Measurements from ENCODE around the gene RNASE7.

Gene RNASE7

GRCh38 chr14:21043974-21044618 is 1.9 kb downstream of the RNASE7 start:
- DNase-seq: peak; percentile 86

DNA sequence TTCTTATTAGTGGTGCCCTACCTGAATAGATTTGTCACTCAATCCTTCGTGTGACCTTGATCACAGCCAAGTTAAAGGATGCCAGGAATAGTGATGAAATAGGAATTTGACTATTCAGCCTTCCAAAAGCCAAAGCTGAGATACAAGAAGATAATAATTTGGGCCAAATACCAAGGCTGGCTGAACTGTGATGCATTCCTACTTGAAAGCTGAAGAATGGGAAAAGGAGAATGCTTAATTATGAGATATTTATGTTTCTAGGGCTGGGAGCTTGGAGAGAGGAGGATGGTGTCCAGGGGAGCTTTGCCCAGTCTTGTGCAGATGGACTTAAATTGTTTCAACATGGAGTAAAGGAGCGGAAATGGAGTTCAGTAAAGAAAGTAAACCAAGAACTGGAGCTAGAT is 5.2 kb downstream of the RNASE7 start:
- no peak for DNase-seq

GRCh38 chr14:21048638-21049037 is 6.5 kb downstream of the RNASE7 start:
- DNase-seq: no peak

DNA sequence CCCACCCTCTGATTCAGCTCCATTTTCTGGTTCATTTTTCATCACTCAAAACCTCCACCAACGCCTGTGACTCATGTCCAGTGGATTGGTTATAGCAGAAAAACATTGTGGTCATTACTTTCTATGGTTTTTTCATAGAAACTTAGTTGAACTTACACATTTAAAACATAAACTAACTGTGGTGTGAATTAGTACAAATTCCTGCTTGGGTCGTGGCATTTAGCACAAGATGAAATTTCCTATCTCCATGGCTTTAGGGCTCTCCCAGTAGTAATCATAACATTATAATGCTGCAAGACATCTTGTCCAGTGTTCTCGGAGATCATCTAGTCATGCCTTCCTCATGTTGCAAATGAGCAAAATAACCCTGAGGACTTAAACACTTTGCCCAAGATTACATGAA is 7.1 kb downstream of the RNASE7 start:
- DNase-seq: no peak

- no peak for DNase-seq
Measured at GRCh38 chr14:21050597-21050996, 8.4 kb downstream of the RNASE7 start.

- no peak for DNase-seq
Measured at GRCh38 chr14:21053184-21054122, 11.3 kb downstream of the RNASE7 start.

DNA sequence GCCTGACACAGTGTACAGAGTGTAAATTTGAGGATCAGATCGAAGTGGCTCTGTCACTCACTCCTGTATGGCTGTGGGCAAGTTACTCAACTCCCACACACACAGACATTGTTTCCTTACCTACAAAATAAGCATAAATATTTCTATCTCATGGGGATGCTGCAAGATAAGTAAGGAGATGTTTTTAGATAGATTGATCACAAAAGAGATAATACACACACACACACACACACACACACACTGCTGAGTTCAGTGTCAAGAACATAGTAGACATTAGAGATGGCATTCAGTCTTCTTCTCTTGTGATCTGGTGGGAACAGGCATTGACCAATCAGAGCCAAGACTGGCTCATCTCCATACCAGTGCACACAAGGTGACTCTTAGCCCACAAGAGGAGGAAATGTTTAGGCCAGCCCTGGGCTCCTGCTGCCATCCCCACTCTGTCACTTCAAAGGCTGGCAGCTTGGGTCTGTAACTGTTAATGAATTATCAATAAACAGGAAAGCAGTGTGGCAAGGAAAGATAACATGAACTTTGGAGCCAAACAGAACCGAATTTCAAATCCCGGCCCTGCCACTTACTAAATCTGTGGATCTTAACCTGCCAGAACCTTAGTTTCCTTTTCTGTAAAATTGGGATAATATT is 12.1 kb downstream of the RNASE7 start:
- no peak for DNase-seq

- DNase-seq: no peak
Measured at GRCh38 chr14:21054768-21055145, 12.6 kb downstream of the RNASE7 start.

DNA sequence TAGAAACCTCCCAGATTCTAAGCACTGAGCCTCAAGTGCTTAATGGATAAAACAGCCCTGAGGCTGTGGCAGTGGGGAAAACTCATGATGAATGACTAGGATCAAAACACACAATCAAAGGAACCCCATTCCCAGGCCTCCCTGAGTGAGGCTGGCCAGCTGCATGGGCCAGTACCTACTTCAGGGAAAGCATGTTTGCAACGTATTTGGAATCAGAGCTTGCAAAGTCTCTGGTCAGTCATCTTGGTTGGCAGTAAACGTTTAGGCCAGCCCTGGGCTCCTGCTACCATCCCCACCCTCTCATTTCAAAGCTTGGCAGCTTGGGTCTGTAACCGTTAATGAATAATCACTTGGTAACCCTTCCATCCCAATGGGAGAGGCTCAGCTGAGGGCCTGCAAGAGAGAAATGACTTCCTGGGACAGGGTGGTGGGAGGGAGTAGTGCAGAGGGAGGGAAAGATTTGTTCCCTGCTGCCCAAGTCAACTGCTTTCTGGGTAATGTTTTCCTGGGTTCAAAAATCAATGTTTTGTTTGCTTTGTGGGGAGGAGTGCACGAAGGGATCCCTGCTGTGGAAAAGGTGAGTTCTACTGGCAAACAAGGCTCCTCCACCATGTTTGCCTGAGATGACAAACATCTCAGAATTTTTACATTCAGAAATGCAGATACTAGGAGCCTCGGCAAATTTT is 13.4 kb downstream of the RNASE7 start:
- no peak for DNase-seq

DNA sequence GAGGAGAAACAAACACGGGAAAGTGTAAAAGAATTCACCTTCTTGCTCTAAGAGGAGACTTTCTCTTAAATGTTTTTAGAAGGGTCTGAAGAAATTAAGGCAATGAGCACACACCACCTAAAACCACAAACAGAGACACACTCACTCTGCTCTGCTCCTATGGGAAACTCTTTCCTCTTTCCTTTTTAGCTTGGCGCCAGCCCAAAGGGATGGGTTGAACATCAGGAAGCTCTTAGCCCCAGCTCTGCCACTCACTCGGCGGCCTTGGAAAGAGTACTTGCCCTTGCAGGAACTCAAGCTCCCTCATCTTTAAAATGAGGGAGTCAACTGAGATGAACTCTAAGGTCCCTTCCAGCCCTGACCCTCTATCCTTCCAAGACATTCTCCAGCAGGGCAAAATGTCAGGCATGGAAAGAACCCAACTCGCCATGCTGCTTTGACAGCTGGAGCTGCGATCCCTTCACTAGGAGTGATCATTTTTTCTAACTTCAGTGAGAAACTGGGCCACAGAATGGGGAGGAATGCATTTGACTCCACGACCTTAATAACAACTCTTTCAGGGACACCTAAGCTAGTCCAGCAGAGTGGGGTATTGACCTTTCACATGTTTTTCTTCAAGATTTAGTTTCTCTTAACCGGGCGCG is 14.5 kb downstream of the RNASE7 start:
- no peak for DNase-seq

GRCh38 chr14:21057803-21058675 is 15.9 kb downstream of the RNASE7 start, which contains the start of gene RNASE8:
TSS of gene RNASE8 (plus strand) at chr14:21057822. CDS start at chr14:21057893, 71 bp downstream.
- peak; percentile 36 for DNase-seq

DNA sequence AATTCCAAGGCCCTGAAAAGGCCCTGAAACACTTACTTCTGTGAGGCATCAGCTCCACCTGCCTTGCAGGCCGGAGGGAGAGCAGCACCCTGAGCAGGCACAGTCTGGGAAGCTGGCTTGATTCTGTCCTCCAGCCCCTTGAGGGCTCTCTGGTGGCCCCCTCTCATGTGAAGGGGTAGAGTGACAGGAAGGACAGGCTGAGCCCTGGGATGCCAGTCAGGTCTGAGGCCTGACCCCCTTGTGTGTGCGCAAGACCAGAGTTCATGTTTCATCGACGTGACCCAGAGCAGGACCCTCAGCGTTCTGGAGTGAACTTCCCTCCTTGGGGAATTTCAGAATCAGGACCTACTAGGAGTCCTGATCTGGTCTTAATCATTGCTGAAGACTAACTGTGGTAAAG is 16.7 kb downstream of the RNASE7 start:
- DNase-seq: no peak

- no peak for DNase-seq
Measured at GRCh38 chr14:21059842-21060613, 17.9 kb downstream of the RNASE7 start.

- no peak for DNase-seq
Measured at GRCh38 chr14:21060614-21061346, 18.6 kb downstream of the RNASE7 start.

DNA sequence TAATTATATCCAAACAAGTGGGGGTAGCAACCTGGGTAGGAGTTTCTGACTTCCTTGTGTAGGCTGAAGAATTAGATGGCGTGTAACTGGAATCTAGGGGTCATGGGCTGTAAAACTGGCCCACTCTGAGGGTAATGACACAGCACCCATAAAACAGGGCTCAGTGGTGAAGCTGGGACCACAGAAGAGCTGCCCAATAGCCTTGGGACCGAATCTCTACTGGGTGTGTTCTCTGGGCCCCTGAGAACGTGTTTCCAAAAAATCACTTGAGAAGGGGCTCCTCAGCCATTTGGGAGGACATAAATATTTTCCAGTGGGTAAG is 19.1 kb downstream of the RNASE7 start:
- no peak for DNase-seq

GRCh38 chr14:21063479-21063878 is 21.3 kb downstream of the RNASE7 start:
- no peak for DNase-seq

DNA sequence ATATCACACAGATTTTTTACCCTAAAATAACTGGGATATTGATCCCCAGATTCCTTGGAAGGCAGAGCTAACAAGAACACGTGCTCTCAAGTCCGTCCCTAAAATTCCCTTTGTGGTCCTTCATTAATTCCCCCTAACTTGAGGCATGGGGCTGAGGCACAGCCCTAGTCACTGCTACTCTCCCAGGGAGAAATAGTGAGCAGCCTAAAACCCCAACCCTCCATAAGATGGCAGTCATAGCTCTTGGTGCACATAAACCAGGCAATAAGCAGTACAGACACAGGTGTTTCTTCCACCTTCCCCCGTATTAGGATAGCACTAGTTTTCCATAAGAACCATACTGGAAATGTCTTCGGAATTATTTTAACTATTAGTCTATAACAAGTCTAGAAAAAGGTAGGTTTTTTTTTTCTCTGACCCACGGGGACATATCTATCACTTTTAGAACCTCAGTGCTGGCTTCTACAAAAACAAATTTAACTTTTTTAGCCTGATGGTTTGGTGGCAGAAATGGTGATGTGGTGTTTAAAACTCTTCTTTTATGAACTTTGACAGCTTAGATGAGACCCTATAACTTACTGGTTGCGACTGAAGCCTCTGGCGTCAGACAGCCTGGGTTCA is 24.8 kb downstream of the RNASE7 start:
- DNase-seq: peak; percentile 28

DNA sequence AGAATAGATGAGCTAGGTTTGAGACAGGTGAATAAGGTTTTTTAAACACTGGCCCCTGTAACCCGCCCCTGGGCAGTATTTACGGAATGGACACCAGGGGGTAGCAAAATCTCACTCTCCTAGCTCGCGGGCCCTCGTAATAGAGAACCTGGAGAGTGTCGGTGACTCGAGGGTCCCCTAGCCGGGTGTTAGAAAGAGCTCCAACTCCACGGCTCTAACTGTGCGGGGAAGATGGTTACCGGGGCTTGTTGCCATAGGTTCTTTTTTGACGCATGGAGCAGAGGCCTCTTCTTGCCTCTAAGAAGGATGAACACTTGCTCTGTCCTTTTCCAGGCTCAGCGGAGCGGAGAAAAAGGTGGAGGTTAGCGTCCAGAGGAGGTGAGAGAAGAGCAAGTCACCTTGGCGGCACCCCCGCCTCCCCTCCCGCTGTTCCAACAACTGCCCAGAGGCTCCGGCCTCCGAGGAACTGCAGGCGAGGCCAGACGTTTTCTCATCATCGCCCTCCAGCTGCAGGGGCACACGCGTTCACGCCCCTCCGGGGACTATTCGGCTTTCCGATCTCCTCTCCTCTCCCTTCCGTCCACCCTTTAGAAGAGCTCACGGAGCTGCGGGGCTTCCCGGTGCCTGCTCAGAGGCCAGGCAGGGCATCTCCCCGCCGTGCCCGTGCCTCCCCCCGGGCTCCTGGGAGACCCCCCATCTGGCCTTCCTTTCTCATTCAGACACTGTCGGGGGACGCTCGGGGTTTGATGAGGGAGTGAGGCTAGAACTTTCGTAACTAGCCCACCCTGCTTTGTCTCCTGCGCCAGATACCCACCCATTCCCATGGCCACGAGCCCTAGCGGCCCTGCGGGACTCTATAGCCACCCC is 26.6 kb downstream of the RNASE7 start:
- DNase-seq: peak; percentile 87
